NCI-H510A treated with DMSO at 0.1 percent for 48 hours (cell line): ENCODE measurements around the gene VOPP1.
A peak's percentile ranks its signal among the peaks of the same experiment; 100 is the strongest.

Source experiments
- DNase-seq: peaks from one replicate; lab custom pipeline; 2025; lab: John Stamatoyannopoulos, UW

Gene VOPP1

GRCh38 chr7:55576753-55577152 is 4.5 kb upstream of the VOPP1 start:
- DNase-seq = no peak

- DNase-seq = no peak
Measured at GRCh38 chr7:55575733-55576132, 3.4 kb upstream of the VOPP1 start.

DNA sequence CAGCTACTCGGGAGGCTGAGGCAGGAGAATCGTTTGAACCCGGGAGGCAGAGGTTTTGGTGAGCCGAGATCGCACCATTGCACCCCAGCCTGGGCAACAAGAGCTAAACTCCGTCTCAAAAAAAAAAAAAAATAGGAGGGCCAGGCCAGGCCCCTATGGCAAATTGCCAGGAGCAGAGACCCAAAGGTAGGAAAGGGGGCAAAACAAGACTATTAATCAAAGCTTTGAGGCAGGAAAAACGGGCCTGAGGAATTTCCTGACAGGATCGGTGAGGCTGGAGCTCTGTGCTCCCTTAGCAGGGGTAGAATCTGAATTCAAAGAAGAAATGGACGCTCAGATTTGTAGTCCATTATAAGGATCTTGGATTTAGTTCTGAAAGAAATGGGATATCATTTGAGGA is 2.8 kb upstream of the VOPP1 start:
- DNase-seq = no peak

DNA sequence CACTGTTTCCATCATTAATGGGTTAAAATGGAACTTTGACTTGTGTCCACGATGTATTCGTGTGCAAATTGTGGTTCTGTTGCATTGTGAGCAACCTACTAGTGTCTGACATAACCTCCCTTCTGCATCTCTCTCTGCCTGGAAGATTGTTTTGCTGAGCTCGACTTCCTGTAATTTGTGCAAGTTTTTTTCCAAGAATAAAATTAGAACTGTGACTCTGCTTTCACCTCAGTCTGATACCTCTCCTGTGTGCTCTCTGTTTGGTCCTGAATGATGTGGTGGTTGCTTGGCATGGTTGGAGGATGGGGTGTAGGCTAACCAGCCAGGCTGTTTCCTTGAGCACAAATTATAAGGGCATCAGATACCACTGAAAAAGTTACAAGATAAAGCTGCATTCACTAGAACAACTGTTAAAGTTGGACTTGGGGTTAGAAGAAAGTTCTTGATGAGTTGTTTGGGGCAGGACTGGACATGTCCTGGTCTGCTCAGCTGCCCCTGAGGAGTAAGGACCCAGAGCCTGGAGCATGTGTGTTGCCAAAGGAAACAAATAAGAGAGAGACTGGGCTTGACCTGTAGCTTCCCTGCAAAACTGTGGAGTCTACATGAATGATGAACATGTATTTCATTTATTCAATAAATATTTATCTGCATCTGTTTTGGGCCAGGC is 1.9 kb upstream of the VOPP1 start:
- DNase-seq = no peak

GRCh38 chr7:55573234-55573900 is 1.1 kb upstream of the VOPP1 start:
- DNase-seq = no peak

GRCh38 chr7:55571511-55572377 is 558 bp downstream of the VOPP1 start:
- peak; percentile 22 for DNase-seq

GRCh38 chr7:55570939-55571338 is 1.4 kb downstream of the VOPP1 start:
- no peak for DNase-seq

- DNase-seq = no peak
Measured at GRCh38 chr7:55570218-55570873, 2.0 kb downstream of the VOPP1 start.

DNA sequence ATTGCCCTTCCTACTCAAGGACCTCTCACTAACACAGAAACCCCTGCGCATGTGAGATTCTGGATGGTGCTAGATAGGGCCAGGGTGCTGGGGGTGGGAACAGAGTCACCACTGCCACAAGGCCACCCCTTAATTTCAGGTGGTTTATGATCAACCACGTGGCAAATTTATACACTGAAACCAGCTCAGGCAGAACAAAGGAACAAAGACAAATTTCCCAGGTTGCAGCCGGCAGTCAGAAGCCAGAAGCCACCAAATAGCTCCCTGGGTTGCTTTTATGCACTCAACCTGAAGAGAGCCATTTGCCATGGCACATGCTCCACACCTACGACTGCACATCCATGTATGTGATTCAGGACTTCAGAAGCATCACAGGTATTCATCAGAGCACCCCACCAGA is 2.5 kb downstream of the VOPP1 start:
- peak; percentile 16 for DNase-seq

GRCh38 chr7:55569269-55569663 is 3.0 kb downstream of the VOPP1 start:
- DNase-seq = no peak

- no peak for DNase-seq
Measured at GRCh38 chr7:55568613-55569268, 3.6 kb downstream of the VOPP1 start.

DNA sequence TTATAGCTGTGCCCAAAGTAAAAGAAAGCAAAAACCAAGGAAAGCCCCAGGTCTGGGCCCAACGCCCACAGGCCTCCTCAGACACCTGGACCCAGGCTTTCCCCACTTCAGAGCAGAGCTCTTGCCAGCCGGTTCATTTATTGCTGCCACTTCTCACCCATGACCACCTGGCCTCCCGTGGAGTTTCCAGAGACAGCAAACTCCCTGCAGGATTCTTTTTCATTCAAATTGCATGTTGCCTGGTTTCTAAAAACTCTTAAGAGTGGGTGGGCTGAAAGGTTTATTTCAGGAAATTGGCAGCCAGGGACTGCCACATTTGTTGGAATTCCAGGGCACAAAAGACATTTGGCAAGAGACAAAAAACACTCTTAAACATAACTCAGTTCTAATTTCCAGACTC is 4.7 kb downstream of the VOPP1 start:
- DNase-seq = no peak

DNA sequence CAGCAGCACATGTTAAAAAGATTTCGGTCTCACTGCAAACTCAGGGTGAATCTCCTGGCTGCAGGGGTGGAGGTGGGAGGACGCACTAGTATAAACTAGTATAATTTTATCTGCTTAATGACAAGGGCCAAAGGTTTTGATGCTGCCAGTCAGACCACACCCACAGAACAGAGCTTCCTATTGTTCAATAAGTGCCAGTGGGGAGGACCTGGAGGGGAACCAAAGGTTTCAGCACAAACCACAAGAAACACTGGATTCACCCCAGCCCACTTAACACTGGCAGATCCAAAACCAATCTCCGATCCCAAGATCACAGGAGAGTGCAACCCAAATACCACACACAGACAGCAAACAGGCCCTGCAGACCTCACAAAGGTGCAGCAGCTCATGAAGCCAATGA is 6.6 kb downstream of the VOPP1 start:
- no peak for DNase-seq

GRCh38 chr7:55563596-55564325 is 8.5 kb downstream of the VOPP1 start:
- DNase-seq = no peak

DNA sequence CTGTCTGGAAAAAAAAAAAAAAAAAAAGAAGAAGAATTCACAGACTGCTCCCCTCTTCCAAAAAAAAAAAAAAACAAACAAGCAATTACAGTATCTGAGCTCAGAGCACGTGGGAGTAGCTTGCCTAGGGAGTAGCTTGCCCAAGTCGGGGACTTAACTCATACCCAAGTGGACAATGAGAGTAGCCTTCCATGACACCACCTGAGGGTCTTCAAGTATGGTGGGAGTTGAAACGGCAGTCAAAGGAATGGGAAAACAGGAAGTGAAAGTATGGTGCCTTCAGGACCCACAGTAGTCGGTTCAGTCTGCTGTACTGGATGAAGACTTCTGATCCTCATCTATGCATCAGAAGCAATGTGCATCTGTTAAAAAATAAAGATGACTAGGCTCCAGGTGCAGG is 10.6 kb downstream of the VOPP1 start:
- no peak for DNase-seq

GRCh38 chr7:55558962-55559920 is 13.1 kb downstream of the VOPP1 start:
- no peak for DNase-seq

DNA sequence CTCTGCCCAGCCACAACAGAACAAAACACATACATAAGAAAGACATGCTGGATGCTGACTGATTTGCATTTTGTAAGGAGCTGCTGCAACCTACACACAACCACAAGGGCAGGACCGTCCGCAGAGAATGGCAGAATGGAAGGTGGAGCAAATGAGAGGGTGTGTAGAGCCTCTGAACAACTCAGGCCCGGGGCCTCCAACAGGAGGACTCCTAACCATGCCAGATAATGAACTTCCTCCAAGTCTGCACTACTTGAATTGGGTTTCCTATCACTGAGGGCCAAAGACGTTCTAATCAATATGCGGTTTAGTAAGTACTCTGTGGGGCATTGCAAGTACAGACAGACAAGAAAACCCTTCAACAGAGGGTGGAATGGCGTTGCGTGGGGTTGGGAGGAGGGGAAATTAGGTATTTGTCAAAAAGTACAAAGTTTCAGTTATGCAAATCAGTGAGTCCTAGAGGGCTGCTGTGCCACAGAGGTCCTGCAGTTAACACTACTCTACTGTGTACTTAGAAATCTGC is 14.6 kb downstream of the VOPP1 start:
- DNase-seq = no peak

DNA sequence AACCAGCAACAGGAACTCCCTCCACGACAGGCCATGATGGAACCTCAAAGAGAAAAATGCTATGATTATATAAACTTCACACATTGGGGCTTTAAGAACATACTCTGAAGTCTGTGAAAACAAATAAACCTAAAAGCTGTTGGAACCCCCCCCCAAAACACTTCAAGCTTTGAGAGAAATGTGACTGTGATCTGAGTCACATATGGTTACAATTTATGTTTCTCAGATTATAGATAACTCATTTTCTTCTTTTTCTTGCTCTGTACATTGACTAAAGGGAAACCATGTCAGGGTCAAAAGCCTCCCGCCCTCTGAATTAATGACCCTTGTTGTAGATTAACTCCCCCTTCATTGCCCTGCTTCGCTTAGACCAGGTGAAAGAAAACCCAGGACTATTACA is 15.8 kb downstream of the VOPP1 start:
- no peak for DNase-seq

DNA sequence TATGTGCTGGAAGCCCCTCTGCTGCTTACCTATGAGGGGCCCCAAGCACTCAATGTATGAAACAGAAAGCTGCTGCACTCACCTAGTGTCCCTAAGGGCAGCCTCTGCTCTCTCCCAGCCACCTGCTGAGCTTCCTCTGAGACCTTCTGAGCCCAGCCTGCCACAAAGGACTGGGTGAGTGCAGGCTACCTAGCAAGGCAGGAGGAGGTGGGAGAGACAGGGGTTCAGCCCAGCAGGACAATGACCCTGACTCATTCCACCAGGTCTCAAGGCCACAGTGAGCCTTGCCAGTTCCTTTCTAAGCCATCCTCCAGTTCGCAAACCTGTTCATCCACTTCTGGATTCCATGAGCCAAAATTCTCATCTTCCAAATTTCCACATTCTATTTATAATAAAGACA is 16.3 kb downstream of the VOPP1 start:
- DNase-seq = no peak

- no peak for DNase-seq
Measured at GRCh38 chr7:55555160-55555559, 17.1 kb downstream of the VOPP1 start.
